Measurements from ENCODE around the gene NEGR1. TPM values are rescaled to one million over a fixed set of nuclear protein-coding genes. Genes with fewer than 3 reads are reported as not detected.

Gene NEGR1
- total and polyA plus RNA-seq, 12 donors: 2.3 to 18.3 (median 5.2) TPM

GRCh38 chr1:72137656-72138055 is 144.7 kb downstream of the NEGR1 start:
- DNase-seq (no peak), ATAC-seq (no peak)
- Histone ChIP-seq H3K36me3 (no peaks in the 10 kb centered on the region), H3K9me3 (peaks cover 0 to 26% (median 5%) of the 10 kb centered on the region in 11 donors), H3K27ac (no peak overlapping the region), H3K4me3 (no peak overlapping the region), H3K27me3 (no peaks in the 10 kb centered on the region), H3K4me1 (no peaks in the 10 kb centered on the region)
- WGBS, 2 donors: 77 to 91% methylated on average over 1 of the region's 1 CpG
- TF ChIP-seq, protein P1, sequence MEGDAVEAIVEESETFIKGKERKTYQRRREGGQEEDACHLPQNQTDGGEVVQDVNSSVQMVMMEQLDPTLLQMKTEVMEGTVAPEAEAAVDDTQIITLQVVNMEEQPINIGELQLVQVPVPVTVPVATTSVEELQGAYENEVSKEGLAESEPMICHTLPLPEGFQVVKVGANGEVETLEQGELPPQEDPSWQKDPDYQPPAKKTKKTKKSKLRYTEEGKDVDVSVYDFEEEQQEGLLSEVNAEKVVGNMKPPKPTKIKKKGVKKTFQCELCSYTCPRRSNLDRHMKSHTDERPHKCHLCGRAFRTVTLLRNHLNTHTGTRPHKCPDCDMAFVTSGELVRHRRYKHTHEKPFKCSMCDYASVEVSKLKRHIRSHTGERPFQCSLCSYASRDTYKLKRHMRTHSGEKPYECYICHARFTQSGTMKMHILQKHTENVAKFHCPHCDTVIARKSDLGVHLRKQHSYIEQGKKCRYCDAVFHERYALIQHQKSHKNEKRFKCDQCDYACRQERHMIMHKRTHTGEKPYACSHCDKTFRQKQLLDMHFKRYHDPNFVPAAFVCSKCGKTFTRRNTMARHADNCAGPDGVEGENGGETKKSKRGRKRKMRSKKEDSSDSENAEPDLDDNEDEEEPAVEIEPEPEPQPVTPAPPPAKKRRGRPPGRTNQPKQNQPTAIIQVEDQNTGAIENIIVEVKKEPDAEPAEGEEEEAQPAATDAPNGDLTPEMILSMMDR (IDR thresholded peaks at IDR 0.05): no peak
- intact Hi-C loops (cut with DNase I): no loop called here

DNA sequence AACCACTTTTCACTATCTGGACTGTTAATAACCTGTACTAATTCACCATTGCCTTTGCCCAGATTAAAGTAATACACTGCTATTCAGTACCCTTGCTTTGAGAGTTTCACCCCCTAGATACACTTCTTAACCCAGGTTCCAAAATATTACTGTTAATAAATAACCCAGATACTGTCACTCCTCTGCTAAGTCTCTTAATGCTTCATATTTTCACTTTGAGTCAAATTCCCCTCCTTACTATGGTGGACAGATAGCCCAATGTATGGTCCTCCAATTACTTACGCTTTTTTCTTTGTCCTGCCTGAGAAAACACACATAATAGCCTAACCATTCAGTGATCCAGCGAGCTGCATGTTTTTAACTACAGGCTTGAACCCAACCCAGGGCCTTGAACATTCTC is 152.5 kb downstream of the NEGR1 start:
- no peaks in the 10 kb centered on the region for H3K36me3 ChIP-seq
- TF ChIP-seq, protein P1 (IDR thresholded peaks at IDR 0.05): no peak
- ATAC-seq: no peak
- H3K27me3 ChIP-seq: no peaks in the 10 kb centered on the region
- no peaks in the 10 kb centered on the region for H3K4me1 ChIP-seq
- peaks cover 0 to 10% (median 0%) of the 10 kb centered on the region in 11 donors for H3K9me3 ChIP-seq
- DNase-seq: no peak
- H3K27ac ChIP-seq: no peak overlapping the region
- WGBS, 2 donors: 95 to 96% methylated on average over 2 of the region's 2 CpGs
- H3K4me3 ChIP-seq: no peak overlapping the region
- intact Hi-C loops (cut with DNase I): loop anchor here in 1 of 10 donors (10.0 kb wide), 1 partner anchor 155 kb away; the partner anchor contains the start of gene NEGR1

DNA sequence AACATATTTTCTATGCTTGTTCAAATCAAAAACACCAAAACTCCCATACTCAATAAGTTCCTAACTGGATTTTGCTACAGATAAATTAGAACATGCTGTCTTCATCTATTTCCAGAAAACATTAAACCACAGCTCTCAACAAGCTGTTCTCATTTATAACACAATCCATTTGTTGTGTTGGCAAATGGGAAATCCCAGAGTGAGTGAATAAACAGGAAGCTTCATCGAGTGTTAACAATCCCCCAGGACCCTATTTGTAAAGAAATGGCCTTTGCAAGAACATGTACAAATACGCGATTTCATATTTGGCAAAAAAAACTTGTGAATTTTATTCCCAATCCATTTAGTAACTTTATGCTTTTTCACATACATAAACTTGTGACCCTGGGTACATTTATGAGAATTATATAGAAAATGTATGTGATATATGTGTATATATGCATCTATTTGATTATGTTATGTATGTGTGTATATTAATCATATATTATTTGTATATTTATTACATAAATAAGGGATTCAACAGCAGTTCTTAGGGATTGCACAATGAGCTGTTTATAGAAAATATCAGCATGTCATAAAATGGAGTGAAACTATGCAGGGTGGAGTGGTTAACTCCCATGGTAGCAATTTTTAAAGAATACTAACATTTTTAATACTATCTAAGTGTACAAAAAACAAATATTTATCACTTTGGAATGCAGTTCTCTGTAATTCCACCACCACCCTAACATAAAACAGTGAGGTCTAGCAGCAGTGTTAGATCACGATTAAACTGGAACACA is 160.0 kb downstream of the NEGR1 start:
- Histone ChIP-seq H3K9me3 (peaks cover 0 to 4% (median 0%) of the 10 kb centered on the region in 11 donors), H3K36me3 (no peaks in the 10 kb centered on the region), H3K27me3 (no peaks in the 10 kb centered on the region), H3K27ac (peak overlapping the region in 4 of 10 donors; percentile 4 to 54 (median 18)), H3K4me1 (peaks cover 0 to 7% (median 0%) of the 10 kb centered on the region in 9 donors), H3K4me3 (no peak overlapping the region)
- DNase-seq (no peak), ATAC-seq (peak in 7 of 8 donors; percentile 68 to 86 (median 82))
- TF ChIP-seq, protein P1 (IDR thresholded peaks at IDR 0.05): no peak
- intact Hi-C loops (cut with DNase I): loop anchor here in 1 of 10 donors (10.0 kb wide), 1 partner anchor 163 kb away; the partner anchor contains the start of gene NEGR1
- 54 to 57% methylated on average over 4 of the region's 4 CpGs for WGBS, 2 donors

GRCh38 chr1:72119491-72119890 is 162.8 kb downstream of the NEGR1 start:
- 46 to 53% methylated on average over 1 of the region's 1 CpG for WGBS, 2 donors
- ATAC-seq: no peak
- intact Hi-C loops (cut with DNase I): loop anchor here in 1 of 10 donors (10.0 kb wide), 1 partner anchor 55 kb away; no protein-coding TSS in a partner anchor
- DNase-seq: no peak
- no peaks in the 10 kb centered on the region for H3K36me3 ChIP-seq
- no peaks in the 10 kb centered on the region for H3K9me3 ChIP-seq
- TF ChIP-seq, protein P1 (IDR thresholded peaks at IDR 0.05): no peak
- no peak overlapping the region for H3K27ac ChIP-seq
- no peaks in the 10 kb centered on the region for H3K27me3 ChIP-seq
- H3K4me3 ChIP-seq: no peak overlapping the region
- peaks cover 0 to 7% (median 0%) of the 10 kb centered on the region in 9 donors for H3K4me1 ChIP-seq

All from heart right ventricle (tissue), 16 donors.